ENCODE data around the gene RAI14. TPM values are rescaled to one million over a fixed set of nuclear protein-coding genes. Genes with fewer than 3 reads are reported as not detected.
A peak's percentile ranks its signal among the peaks of the same experiment; 100 is the strongest.

The RAI14 gene
- total and polyA plus RNA-seq, 2 donors (not counting 1 experiment from before 2014, with no cell fraction given) = 98.7 to 125 TPM

DNA sequence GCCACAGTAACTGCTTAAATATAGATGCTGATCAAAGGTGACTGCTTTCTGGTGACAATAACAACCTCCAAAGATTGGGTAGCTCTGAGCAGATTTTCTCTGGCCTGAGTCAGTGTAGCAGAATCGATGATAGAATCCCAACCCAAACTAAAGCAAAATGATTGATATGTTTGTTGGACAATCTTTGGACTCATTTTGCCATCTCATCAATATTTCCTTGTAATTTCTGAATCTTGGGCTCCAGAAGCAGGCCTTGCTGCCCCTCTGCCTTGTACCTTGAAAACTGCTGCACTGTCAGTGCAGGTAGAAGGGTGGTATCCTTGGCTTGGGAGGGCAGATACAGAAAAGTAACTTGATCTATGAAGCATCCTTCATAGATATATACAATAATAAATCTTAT, 201.8 kb downstream of the RAI14 start:
- H3K9me3 ChIP-seq (ENCODE audit: control insufficient read depth, insufficient read depth, low read depth, low read length) = no peaks in the 10 kb centered on the region
- H2AFZ ChIP-seq (ENCODE audit: low read length) = no peak overlapping the region
- no peak overlapping the region for H3K27ac ChIP-seq (ENCODE audit: insufficient read depth, low read length)
- no peak overlapping the region for H3K4me2 ChIP-seq (ENCODE audit: extremely low read depth, insufficient read depth, low read length)
- H3K27me3 ChIP-seq (ENCODE audit: control insufficient read depth, insufficient read depth, low read length) = no peaks in the 10 kb centered on the region
- no peak for TF ChIP-seq EZH2 (IDR thresholded peaks at IDR 0.05; ENCODE audit: low read length, missing control alignments)
- TF ChIP-seq CTCF (conservative IDR thresholded peaks at IDR 0.05 in 1 of 2, IDR thresholded peaks at IDR 0.05 in 1 of 2; ENCODE audit: low read depth in 1 of 2, low read length in 2 of 2) = no peak
- H3K4me3 ChIP-seq (replicated peaks in 1 of 4; ENCODE audit: control extremely low read depth in 1 of 4, insufficient read depth in 1 of 4, low read depth in 3 of 4, low read length in 4 of 4) = no peak overlapping the region
- no peaks in the 10 kb centered on the region for H4K20me1 ChIP-seq (ENCODE audit: control insufficient read depth, extremely low read depth, insufficient read depth, low read length)
- H3K4me1 ChIP-seq (ENCODE audit: control insufficient read depth, extremely low read depth, insufficient read depth, low read length) = no peaks in the 10 kb centered on the region
- DNase-seq (ENCODE audit: low read depth in 2 of 2) = no peak
- H3K36me3 ChIP-seq (ENCODE audit: control insufficient read depth, insufficient read depth, low read length) = no peaks in the 10 kb centered on the region
- no peak overlapping the region for H3K9ac ChIP-seq (ENCODE audit: insufficient read depth, low read length)
- H3K79me2 ChIP-seq (ENCODE audit: control insufficient read depth, insufficient read depth, low read length) = no peaks in the 10 kb centered on the region

GRCh38 chr5:34858790-34859189, 202.7 kb downstream of the RAI14 start:
- no peaks in the 10 kb centered on the region for H3K9me3 ChIP-seq (ENCODE audit: control insufficient read depth, insufficient read depth, low read depth, low read length)
- peak; percentile 21 to 76 for DNase-seq (ENCODE audit: low read depth in 2 of 2)
- no peak overlapping the region for H2AFZ ChIP-seq (ENCODE audit: low read length)
- H3K36me3 ChIP-seq (ENCODE audit: control insufficient read depth, insufficient read depth, low read length) = no peaks in the 10 kb centered on the region
- no peak overlapping the region for H3K9ac ChIP-seq (ENCODE audit: insufficient read depth, low read length)
- no peak overlapping the region for H3K27ac ChIP-seq (ENCODE audit: insufficient read depth, low read length)
- no peak overlapping the region for H3K4me2 ChIP-seq (ENCODE audit: extremely low read depth, insufficient read depth, low read length)
- H3K4me3 ChIP-seq (replicated peaks in 1 of 4; ENCODE audit: control extremely low read depth in 1 of 4, insufficient read depth in 1 of 4, low read depth in 3 of 4, low read length in 4 of 4) = no peak overlapping the region
- H4K20me1 ChIP-seq (ENCODE audit: control insufficient read depth, extremely low read depth, insufficient read depth, low read length) = no peaks in the 10 kb centered on the region
- TF ChIP-seq CTCF (conservative IDR thresholded peaks at IDR 0.05 in 1 of 2, IDR thresholded peaks at IDR 0.05 in 1 of 2; ENCODE audit: low read depth in 1 of 2, low read length in 2 of 2) = no peak
- TF ChIP-seq EZH2 (IDR thresholded peaks at IDR 0.05; ENCODE audit: low read length, missing control alignments) = no peak
- no peaks in the 10 kb centered on the region for H3K27me3 ChIP-seq (ENCODE audit: control insufficient read depth, insufficient read depth, low read length)
- no peaks in the 10 kb centered on the region for H3K4me1 ChIP-seq (ENCODE audit: control insufficient read depth, extremely low read depth, insufficient read depth, low read length)
- no peaks in the 10 kb centered on the region for H3K79me2 ChIP-seq (ENCODE audit: control insufficient read depth, insufficient read depth, low read length)

- H3K9ac ChIP-seq (ENCODE audit: insufficient read depth, low read length) = no peak overlapping the region
- no peaks in the 10 kb centered on the region for H3K4me1 ChIP-seq (ENCODE audit: control insufficient read depth, extremely low read depth, insufficient read depth, low read length)
- no peak overlapping the region for H3K4me3 ChIP-seq (replicated peaks in 1 of 4; ENCODE audit: control extremely low read depth in 1 of 4, insufficient read depth in 1 of 4, low read depth in 3 of 4, low read length in 4 of 4)
- TF ChIP-seq EZH2 (IDR thresholded peaks at IDR 0.05; ENCODE audit: low read length, missing control alignments) = no peak
- TF ChIP-seq CTCF (conservative IDR thresholded peaks at IDR 0.05 in 1 of 2, IDR thresholded peaks at IDR 0.05 in 1 of 2; ENCODE audit: low read depth in 1 of 2, low read length in 2 of 2) = no peak
- no peak overlapping the region for H3K4me2 ChIP-seq (ENCODE audit: extremely low read depth, insufficient read depth, low read length)
- H2AFZ ChIP-seq (ENCODE audit: low read length) = no peak overlapping the region
- H4K20me1 ChIP-seq (ENCODE audit: control insufficient read depth, extremely low read depth, insufficient read depth, low read length) = no peaks in the 10 kb centered on the region
- no peak overlapping the region for H3K27ac ChIP-seq (ENCODE audit: insufficient read depth, low read length)
- H3K79me2 ChIP-seq (ENCODE audit: control insufficient read depth, insufficient read depth, low read length) = no peaks in the 10 kb centered on the region
- no peaks in the 10 kb centered on the region for H3K36me3 ChIP-seq (ENCODE audit: control insufficient read depth, insufficient read depth, low read length)
- no peak for DNase-seq (ENCODE audit: low read depth in 2 of 2)
- H3K27me3 ChIP-seq (ENCODE audit: control insufficient read depth, insufficient read depth, low read length) = no peaks in the 10 kb centered on the region
- no peaks in the 10 kb centered on the region for H3K9me3 ChIP-seq (ENCODE audit: control insufficient read depth, insufficient read depth, low read depth, low read length)
Observed at GRCh38 chr5:34859253-34859652, 203.1 kb downstream of the RAI14 start.
